ENCODE results near the gene CTLA4. TPM values are rescaled to one million over a fixed set of nuclear protein-coding genes. Genes with fewer than 3 reads are reported as not detected.

The CTLA4 gene
- total and polyA plus RNA-seq, 9 of the 15 experiments (the other 6 are each of a cell fraction or from before 2014, with no cell fraction given): 0.10 to 0.22 (median 0.11) TPM; not detected in 4

DNA sequence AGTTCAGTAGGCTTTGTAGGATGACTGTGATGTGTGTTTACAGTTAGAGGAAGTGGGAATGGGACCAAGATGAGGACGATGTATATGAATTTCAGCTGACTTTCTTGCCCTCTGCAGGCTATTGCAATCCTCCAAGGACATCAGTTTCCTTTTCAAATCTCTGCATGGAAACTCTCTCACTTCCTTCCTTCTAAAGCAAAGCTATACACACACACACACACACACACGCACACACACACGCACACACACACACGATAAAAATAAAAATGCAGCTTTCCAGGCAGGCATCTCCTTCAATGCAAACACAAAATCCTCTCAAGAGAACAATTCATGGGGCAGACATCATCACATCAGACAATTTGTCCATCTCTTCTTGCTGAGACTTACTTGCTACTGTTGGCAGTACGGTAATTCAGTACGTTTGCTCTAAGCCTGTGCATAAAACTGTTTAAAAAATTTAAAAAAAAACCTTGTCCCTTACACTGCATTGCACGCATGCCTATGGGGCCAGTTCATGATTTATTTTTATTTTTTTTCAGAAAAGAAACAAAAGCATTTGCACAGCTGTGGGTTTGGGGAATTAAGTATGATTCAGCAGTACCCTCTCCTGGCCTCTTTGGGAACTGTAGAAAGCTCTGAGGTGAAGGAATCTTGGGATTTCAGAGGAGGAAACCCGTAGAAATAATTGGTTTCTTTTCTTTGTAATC lies 41.8 kb downstream of the CTLA4 start (continued):
- TF ChIP-seq REST (IDR thresholded peaks at IDR 0.05; ENCODE audit: borderline replicate concordance): peak; percentile 11; the same call in 1 of the 2 replicates
- TF ChIP-seq REST (CRISPR knock-in tag; IDR thresholded peaks at IDR 0.05; ENCODE audit: low read depth): no peak
